RWPE1 (cell line): ENCODE data around the gene SVOPL.

Experiments used
- CTCF ChIA-PET: fragments of 350-600 bp; sonication (Branson Sonifier 250); formaldehyde crosslinking; extraction: SDS; loops from one replicate; lab custom pipeline; 2021; lab: Yijun Ruan, JAX
- POLR2A ChIA-PET: fragments of 400-600 bp; formaldehyde crosslinking; extraction: SDS; loops from one replicate; lab custom pipeline; 2020; ENCODE audit warnings: antibody characterized with exemption; ENCODE audit not compliant: low non-redundant PET; lab: Yijun Ruan, JAX
- DNase-seq: peaks from one replicate; pipeline ENCODE4 v3.0.0; 2012; ENCODE audit warnings: low spot score
- H3K27ac ChIP-seq: fragments of 450-650 bp; 2 replicates; pipeline ENCODE4 v1.5.1; 2017
- TF ChIP-seq, protein P1 (sequence below): fragments of 450-650 bp; conservative IDR thresholded peaks from 2 replicates; pipeline ENCODE4 v1.5.1; 2017; ENCODE audit warnings: low read depth, mild to moderate bottlenecking

The SVOPL gene

DNA sequence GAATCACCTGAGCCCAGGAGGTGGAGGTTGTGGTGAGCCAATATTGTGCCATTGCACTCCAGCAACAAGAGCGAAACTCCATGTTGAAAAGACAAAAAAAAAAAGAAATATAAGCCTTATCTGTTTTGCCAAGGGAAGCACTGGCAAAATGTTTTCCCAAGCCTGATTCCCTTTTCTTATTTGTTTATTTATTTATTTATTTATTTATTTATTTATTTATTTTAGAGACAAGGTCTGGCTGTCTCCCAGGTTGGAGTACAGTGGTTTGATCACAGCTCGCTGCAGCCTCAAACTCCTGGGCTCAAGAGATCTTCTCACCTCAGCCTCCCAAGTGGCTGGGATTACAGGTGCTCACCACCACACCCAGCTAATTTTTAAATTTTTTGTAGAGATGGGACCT lies 44.2 kb downstream of the SVOPL start:
- ChIA-PET POLR2A (no interaction called here), CTCF (no interaction called here)
- no peak overlapping the region for H3K27ac ChIP-seq
- no peak for DNase-seq
- TF ChIP-seq, protein P1, sequence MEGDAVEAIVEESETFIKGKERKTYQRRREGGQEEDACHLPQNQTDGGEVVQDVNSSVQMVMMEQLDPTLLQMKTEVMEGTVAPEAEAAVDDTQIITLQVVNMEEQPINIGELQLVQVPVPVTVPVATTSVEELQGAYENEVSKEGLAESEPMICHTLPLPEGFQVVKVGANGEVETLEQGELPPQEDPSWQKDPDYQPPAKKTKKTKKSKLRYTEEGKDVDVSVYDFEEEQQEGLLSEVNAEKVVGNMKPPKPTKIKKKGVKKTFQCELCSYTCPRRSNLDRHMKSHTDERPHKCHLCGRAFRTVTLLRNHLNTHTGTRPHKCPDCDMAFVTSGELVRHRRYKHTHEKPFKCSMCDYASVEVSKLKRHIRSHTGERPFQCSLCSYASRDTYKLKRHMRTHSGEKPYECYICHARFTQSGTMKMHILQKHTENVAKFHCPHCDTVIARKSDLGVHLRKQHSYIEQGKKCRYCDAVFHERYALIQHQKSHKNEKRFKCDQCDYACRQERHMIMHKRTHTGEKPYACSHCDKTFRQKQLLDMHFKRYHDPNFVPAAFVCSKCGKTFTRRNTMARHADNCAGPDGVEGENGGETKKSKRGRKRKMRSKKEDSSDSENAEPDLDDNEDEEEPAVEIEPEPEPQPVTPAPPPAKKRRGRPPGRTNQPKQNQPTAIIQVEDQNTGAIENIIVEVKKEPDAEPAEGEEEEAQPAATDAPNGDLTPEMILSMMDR: no peak

GRCh38 chr7:138654616-138655015 lies 46.5 kb downstream of the SVOPL start:
- H3K27ac ChIP-seq: no peak overlapping the region
- TF ChIP-seq, protein P1: no peak
- ChIA-PET POLR2A (no interaction called here), CTCF (no interaction called here)
- no peak for DNase-seq

GRCh38 chr7:138649506-138649905 lies 51.7 kb downstream of the SVOPL start:
- POLR2A ChIA-PET: no interaction called here
- TF ChIP-seq, protein P1: no peak
- H3K27ac ChIP-seq: no peak overlapping the region
- no peak for DNase-seq
- CTCF ChIA-PET: no interaction called here

DNA sequence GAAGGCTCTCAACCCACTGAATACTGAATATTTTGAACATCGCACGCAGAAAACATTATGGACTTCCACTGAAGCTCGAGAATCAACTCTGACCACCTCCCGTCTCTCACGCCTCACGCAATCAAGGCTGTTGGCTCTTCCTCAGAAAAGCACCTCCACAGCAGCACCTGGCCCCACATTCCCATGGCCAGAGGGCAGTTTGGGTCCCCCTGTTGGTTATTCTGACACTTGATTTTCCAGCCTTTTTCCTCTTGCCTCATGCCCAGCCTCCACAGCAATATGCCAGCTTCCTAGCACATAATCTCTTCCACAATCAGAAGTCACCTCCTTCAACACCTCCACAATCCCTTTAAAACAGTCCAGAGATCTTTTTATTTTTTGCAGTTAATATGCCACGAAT lies 55.9 kb downstream of the SVOPL start:
- CTCF ChIA-PET: no interaction called here
- no peak for DNase-seq
- TF ChIP-seq, protein P1: no peak
- POLR2A ChIA-PET: no interaction called here
- H3K27ac ChIP-seq: no peak overlapping the region

DNA sequence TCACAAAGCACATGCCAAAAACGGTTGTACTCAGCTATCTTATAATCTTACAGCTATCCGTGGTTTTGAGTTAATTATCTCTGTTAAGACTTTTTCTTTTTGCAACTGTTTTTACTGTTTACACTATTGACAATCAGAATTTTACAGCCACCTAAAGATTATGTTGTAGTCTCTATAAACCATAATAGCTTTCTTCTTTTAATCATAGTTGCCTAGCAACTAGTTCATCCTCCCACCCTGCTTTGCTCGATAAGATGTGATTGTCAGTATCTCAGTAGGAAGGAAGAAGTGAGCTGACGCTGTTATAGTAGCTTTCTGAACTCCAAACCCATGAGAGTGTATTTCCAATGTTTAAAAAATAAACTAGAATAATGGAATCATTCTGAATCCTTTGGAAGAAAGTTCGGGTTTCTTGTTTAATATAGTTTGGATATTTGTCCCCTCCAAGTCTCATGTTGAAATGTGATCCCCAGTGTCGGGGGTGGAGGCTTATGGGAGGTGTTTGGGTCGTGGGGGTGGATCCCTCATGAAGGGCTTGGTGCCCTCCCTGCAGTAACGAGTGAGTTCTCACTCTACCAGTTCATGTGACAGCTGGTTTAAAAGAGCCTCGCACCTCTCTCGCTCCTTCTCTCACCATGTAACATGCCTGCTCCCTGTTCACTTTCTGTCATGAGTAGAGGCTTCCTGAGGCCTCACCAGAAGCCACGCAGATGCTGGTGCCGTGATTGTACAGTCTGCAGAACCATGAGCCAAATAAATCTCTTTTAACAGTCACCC lies 68.1 kb downstream of the SVOPL start:
- no peak overlapping the region for H3K27ac ChIP-seq
- no peak for DNase-seq
- ChIA-PET POLR2A (no interaction called here), CTCF (no interaction called here)
- TF ChIP-seq, protein P1: no peak

DNA sequence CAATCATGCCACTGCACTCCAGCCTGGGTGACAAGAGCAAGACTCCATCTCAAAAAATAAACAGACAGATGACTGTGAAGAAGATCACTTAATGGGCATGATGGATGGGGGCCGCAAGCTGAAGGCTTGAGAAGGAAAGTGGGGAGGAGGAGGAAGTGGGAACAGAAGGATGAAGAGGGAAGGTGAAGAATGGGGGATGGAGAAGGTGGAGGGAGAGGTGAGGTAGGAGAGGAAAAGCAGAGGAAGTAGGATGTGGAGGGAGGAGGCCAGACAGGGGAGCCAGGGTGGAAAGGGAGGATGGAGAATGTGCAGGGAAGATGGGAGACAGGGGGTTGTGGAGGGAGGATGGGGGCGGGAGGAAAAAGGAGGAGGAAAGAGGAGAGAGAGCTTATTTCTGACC lies 68.8 kb downstream of the SVOPL start:
- TF ChIP-seq, protein P1: no peak
- no peak overlapping the region for H3K27ac ChIP-seq
- no peak for DNase-seq
- ChIA-PET POLR2A (no interaction called here), CTCF (no interaction called here)
